Dermis blood vessel endothelial cell (primary cell): ENCODE data around the gene RAP1GAP. TPM values are rescaled to one million over a fixed set of nuclear protein-coding genes. Genes with fewer than 3 reads are reported as not detected.

ENCODE experiments used
- DNase-seq: peaks from one replicate; pipeline ENCODE4 v3.0.0; 2010
- total RNA-seq: library from RNA; depleted of rRNA; stranded (reverse); fragments of >200 nt; gene quantifications from 2 replicates; pipeline ENCODE4 v1.2.3, GENCODE V29; 2014

RAP1GAP gene
- total RNA-seq, 1 donor from 2014 or later, result under 0.01 TPM

DNA sequence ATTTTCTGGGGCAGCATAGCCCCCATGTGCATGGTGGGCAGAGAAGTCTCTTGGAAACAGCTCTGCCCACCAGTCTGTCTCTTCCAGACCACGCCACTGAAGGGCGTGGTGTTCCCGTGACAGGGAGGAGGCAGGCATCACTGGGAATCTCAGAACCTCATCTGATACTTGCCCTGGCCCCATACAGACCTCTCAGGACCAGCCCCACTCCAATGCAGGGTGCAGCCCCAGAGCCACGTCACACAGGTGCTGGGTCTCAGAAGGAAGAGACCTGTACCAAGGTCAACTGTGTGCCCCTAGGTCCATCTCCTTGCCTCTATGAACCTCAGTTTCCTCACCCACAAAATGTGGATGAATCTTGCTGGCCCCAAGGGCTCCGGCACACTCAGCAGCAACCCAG lies 7.3 kb downstream of the RAP1GAP start:
- DNase-seq, result no peak

DNA sequence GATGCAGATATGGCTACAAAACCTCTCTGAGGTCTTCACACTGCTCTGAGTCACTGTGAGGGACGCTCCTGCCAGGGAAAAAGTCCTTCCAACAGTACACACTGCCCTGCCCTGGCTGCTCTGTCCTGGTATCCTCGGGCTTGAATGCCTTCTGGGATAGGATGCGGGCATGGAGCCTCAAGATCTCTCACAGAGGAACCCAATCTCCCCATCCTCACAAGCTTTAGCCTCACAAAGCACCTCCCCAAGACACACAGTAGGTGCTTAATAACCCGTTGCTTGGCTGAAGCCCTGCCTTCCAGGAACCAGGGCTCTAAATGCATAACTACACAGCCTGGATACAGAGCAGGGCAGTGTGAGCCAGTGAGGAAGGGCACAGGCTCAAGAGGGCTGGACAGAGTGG lies 9.2 kb downstream of the RAP1GAP start:
- DNase-seq, result no peak

DNA sequence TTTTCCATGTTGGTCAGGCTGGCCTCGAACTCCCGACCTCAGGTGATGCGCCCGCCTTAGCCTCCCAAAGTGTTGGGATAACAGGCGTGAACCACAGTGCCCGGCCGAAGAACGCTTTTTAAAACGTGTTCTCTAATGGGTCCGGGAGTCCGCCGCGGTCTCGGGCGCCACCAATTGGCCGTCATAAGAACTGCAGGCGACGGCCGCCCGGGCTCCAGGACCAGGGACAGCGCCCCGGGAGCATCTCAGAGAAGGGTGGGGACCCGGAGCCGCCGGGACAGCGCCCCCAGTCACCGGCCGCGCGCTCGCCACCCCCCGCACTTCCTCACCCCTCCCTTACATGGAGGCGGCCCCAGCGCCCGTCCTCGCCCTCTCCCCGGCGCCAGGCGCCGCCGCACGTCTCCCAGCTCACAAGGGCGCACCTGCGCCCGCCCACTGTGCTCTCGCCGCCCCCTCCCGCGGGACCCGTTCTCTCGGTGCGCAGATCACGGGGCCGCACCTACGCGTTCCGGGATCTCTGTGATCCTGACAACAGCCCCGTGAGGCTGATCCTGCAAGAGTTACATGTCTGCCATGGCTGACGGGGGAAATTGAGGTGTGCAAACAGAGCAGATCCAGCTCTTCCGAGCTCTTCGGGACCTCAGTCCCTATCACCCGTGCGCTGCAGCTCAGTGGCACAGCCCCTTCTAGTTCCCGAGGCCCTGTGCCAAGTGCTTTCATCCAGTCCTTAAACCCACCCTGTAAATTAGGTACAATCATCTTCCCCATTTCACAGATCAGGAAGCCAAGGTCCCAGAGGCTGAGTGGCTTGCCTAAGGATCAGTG lies 9.8 kb downstream of the RAP1GAP start:
- peak; percentile 70 for DNase-seq

DNA sequence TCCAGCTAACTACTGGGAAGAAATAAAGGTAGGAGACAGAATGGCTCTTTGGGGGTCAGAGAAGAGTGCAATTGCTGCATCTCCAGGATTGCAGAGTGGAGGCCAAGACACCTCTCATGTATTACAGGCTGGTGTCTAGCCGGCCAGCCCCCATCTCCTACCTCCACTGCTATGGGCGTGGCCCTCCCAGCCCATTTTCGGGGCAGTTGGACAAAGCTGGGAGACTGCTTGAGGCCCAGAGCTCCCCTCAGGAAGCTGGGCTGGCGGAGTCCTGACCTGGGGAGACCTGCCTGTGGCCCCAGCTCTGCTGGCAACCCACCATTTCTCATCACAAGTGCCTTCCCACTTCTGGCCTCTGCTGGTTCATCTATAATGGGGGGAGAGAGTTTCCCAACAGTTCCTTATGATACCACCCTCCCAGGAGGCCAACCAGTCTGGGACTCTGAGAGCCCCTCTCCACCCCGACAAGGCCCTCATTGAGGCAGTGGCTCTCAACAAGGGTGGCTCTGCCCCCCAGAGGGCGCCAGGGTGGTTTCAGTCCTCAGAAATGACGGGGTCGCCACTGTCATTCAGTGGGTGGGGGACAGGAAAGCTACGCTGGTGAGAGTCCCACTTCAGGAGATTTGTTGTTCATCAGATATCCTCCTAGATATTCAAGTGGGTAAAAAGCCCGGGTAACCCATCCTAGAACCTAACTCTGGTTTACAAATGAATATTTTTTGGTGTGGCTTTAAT lies 11.5 kb downstream of the RAP1GAP start:
- no peak for DNase-seq

DNA sequence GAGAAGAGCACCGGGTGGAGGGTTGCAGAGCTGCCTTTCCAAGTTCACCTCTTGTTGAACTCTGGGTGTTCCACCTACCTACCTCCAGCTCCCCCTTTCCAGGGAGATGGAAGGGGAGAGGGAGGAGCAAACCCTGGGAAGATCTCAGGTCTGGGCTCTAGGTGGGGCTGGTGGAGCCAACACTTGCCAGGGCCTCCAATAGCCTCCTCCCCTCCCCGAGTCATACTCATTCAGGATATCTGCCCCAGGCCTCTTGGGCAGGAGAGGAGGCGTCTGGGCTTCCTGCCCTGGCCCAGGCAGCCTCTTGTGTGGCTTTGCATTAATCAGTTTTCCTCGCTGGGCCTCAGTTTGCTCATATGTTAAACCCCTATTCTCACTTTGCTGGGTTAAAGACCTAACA lies 13.4 kb downstream of the RAP1GAP start:
- peak; percentile 24 for DNase-seq

DNA sequence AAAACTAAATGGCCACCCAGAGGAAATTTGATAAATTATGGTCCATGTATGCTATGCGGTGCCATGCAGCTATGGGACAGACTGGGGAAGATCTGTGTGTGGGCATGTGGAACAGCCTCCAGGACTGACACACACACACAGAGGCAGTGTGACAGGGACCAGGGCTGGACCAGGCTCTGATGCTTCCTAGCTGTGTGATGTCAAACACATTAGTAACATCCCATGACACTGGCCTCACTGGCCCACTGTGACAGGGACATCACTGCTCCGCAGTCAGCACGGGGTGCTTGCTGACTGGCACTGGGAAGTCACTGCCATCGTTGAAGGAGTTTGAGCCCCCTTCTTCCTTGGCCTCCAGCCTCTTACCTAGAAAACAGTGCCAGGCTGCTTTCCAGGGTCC lies 13.9 kb downstream of the RAP1GAP start:
- DNase-seq, result no peak

DNA sequence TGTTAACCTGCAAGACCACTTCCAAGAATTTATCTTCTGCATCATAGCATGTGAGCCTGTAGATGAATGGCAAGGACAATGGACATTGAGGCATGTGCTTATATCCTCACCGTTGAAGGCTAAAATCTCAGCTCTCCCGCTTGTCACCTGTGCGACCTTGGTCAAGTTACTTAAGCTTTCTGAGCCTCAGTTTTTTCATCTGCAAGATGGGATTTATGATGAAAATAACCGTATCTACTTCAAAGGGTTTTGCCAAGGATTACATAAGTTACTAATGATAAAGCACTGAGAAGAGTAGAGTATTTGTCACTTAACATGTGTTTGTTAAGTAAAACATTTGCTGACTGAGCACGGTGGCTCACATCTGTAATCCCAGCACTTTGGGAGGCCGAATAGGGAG lies 14.9 kb downstream of the RAP1GAP start:
- DNase-seq, result no peak

DNA sequence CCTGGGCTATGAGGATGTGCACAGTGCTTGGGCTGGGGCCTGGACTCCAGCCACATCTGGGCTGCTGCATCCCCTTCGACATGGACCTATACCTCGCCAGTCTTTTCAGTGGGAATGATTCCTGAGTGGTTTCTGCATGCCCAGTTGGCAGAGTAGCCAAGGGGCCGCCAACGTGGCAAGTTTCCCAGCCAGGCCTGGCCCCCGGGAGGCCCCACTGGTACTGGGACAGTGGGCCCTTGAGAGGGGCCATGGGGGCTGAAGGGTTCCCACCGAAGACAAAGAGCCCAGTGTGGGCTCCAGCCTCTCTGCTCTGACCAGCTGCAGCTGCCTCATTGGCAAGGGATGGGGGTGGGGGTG lies 15.4 kb downstream of the RAP1GAP start:
- DNase-seq, result no peak

DNA sequence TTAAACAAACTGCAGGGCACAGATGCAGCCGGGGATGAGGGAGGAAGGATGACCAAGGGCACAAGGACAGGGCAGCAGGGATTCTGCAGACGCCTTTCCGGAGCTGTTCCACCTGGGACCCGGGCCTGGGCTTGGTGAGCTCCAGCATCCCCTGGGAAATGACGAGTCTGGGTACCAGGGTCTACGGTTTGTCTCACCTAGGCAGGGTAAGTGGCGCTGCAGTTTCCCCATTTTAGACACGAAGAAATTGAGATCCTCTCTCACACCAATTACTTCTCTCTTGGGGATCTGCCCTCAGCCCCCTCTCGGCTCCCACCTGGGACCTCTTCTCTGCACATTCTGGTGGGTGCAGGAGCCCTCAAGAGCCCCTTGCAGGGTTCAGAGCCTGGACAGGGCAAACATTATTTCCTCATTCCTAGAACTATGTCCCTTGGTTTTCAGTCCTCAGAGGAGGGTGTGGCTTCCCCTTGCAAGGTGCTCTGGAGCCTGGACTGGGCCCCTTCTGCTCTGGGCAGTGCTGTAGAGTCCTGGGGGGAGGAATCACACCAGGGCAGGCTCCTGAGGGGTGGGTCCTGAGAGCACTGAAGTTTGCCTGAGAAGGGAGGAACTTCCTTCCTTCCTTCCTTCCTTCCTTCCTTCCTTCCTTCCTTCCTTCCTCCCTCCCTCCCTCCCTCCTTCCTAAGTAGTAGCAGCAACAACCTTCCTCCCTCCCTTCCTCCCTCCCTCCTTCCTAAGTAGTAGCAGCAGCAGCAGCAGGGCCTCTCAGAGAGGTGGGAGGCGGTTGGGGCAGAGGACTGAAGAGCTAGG lies 16.0 kb downstream of the RAP1GAP start:
- no peak for DNase-seq

DNA sequence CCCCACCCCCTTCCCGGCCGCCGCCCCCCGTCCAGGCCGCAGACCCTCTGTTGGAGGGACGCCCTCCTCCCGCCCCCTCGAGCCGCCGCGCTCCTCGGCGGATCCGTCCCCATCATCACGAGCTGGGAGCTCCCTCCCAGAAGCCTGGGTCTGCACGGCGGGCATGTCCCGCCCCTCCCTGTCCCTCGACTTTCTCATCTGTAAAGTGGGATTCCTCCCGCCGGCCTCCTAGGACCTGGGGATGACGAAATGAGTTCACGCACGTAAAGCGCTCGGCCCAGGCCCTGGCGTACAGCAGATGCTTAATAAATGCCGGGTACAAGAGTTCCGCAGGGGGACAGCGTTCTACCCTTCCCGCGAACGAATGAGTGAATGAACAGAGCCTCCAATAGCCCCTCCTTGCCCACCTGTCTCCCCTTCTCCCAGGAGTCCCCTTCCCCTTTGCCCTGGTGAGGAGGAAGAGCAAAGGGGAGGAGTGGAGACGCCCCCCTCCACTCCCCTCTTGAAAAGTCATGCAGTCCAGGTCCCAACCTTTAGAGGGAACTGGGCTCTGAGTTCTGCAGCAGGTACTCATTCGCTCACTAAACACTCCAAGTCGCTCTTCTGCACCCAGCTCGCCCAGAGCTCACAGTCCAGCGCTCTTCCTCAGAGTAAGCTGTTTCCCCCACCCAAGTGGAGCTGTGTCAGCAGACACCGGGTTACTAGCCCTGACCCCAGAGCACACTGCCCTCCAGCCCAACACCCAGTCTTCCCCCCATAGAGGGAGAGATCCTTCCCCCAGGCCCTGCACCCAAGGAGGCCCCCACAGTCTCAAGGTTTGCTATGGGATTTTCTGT lies 16.8 kb downstream of the RAP1GAP start:
- DNase-seq, result no peak

DNA sequence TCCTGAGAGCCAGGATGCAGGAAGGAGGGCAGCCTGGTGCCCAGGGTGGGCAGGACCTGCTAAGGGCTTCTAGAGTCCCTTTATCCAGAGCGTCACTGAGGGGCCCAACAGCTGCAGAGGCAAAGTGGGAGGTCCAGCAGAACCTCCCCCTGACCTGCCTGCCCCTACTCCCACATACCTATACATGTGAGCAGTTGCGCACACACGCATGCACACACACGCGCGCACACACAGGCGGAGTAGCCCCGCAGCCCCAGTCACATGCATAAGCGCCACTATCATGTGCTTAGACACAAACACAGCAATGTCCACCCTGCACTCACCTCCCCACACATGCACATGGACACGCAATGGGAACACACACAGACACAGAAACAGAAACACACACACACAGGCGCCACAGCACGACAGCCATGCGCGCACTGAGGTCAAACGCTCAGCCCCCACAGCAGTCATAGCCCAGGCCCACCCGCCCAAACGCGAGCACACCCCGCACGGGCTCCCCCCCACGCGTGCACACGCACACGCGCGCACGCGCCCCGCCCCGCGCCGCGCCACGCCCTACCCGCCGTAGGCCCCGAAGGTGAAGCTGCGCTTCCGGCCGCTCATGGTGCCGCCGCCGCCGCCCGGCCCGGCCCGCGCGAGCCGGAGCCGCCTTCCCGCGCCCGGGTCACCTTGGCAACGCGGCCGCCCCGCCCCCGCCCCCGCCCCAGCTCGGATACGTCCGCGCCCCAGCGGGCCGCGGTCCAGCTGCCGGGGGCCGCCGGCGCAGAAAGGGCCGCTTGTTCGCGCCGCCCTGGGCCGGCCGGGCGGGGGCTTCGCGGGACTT lies 17.7 kb downstream of the RAP1GAP start:
- no peak for DNase-seq

DNA sequence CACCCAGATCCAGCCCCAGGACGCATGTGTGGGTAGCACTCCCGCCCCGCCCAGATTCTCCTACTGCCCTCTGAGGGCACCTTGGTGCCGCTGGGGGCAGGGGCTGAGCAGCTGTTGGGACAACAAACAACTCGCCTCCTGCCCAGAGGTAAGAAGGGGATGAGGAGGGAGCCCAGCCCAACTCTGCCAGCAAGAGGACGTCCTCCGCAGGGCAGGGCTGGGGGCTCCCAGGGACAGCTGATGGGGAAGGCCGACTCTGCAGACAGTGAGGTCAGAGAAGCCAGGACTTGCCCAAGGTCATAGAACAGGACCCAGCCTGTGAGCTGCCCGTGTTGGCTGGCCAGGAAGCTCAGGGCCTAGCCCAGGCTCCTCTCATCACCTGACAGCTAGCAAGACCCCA lies 18.8 kb downstream of the RAP1GAP start:
- no peak for DNase-seq

DNA sequence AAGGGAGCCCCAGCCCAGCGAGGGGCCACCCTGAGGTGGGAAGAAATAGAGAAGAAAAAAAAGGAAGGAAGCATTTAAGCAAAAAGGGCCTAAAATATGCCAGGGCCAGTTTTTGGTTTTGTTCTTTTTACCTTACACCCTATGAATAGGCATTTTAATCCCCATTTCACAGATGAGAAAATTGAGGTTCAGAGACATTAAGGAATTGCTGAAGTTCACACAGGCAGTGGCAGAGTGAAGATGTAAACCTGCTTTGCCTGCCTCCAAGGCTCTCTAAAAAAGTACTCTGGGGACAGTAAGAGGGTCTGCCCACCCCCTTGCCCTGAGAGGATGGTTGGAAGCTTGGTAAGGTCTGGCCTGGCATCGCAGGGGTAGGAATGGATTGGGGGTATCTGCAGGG lies 19.8 kb downstream of the RAP1GAP start:
- no peak for DNase-seq

DNA sequence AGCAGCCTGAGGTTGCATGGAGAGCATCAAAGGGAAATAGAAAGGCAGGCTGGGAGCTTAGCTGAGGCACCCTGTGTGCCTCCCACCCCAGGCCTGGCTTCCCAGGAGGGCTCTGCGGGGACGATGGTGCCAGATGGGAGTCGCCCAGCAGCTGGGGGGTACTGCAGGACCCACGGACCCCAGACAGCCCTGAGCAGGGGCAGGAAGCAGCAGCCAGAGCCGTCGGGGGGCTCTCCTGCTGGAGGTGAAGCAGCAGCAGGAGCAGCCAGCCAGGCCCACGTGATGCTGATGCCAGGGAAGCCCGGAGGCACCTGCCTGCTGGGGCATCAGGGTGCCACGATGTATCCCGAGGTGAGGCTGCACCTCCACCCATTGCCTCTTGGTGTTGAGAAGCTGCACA lies 20.4 kb downstream of the RAP1GAP start:
- no peak for DNase-seq

DNA sequence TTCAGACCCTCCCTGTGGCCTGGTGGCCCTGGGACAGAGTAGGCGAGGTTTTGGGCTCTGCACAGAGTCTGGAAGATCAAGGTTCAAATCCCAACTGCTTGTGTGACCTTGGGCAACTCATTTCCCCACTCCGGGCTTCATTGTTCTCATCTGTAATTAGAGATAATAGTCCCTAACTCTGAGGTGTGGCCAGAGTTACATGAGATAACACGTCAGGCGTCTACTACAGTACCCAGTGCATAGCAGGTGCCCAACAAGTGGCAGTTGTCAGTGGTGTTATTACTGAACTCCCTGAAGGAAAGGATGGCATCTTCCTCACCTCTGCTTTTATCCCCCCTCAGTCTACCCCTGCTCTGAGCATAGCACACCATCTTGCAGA lies 20.8 kb downstream of the RAP1GAP start:
- DNase-seq, result no peak

DNA sequence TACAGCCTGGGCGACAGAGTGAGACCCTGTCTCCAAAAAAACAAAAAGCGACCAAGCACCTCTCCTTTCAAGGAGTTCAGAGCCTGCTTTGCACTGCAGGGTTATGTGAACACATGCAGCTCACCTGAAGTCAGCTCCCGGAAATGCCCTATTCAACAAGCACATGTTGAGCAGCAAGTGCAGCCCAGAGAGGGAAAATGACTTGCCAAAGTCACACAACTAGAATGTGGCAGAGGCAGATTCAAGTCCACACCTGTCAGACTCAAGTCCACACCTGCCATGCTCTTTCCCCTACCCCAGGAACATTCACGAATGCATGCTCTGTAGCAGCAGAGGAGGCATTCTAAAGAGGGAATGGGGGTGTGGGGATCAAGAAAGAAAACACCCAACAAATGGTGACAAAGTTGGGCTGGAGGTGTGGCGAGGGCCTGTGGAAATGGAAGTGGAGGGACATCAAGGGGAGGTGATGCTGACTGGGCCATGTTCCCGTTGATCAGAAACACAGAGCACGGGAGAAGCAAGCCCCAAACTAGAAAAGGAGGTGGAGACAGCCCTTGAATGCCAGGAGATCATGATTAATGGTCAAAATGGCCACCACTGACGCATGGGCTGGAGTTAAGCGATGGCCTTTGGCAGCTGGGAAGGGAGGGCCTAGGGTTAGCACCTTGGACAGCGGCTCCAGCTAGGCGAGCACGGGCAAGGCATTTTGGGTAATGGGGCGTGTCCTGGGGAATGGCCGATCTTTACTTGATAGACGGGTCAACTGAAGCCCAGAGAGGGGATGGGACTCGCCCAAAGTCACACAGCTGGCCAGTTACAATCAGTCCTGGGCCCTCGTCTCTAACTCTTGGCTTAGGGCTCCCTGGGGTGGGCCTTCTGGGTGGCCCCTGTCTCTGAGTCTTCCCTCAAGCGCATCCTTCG lies 21.5 kb downstream of the RAP1GAP start:
- peak; percentile 79 for DNase-seq

DNA sequence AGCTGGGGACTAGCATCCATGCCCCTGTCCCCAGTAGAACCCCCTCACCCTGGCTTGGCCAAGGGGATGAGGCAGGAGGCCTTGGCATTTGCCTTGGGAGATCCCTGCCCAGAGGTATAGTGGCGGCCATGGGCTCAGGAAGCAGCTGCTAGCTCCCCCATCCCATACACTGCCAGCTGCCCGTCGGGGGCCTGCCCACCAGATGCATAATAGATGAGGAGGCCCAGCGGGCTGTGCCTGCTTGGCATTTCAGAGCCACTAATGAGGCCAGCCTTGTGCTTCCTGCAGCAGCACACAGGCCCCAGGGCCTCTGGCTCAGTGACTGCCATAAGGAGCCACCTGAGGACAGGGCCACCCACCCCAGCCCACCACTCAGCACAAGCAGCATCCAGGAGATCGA lies 23.6 kb downstream of the RAP1GAP start:
- DNase-seq, result no peak

DNA sequence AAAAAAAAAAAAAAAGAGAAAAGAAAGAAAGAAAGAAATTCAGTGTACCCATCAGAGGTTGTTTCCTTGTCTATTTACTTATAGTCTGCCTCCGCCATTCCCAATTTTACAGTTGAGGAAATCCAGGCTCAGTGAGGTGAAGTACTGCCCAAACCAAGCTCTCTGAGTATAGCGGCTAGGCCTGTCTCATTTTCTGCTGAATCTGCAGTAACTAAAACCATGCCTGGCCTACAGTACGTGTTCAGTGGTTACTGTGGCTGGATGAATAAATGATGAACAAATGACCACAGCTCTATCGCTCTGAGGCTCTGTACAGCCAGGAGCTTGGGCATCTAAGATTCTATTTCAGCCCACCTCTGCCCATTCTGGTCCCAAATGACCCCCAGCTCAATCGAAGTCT lies 24.3 kb downstream of the RAP1GAP start:
- DNase-seq, result no peak

DNA sequence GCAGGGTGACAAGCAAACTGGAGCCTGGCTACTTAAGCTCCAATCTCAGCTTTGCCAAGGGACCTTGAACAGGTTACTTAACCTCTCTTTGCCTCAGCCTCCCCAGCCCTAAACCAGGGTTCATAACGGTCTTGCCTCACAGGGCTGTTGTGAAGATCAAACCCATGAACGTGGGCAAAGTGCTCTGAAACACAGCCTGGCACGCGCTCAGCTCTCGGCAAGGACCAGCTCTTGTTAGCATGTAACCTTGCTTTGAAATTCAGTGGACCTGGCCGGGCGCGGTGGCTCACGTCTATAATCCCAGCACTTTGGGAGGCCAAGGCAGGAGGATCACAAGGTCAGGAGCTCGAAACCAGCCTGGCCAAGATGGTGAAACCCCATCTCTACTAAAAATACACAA lies 24.8 kb downstream of the RAP1GAP start:
- no peak for DNase-seq

DNA sequence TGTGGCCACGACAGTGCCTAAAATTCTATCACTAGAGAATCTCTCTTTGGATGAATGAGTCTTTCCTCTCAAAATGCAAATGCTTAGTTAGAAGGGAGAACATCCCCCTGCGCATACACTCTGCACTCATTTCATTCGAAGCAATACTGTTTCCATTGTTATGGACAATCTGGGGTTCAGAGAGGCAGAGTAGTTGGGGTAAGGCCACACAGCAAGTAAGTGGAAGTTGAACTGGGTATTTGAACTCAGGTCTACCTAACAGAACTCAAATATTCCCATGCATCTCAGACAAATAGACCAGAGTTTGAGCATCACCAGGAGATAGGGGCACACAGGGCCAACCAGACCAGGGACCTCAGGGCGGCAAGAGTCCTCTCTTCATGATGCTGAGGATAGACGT lies 25.5 kb downstream of the RAP1GAP start:
- DNase-seq, result no peak
